Activated CD8-positive, alpha-beta memory T cell treated with anti-CD3 and anti-CD28 coated beads, Interleukin-2, amount 10 ng/mL, durations not matched to agents 7 days and 5 days (primary cell): ENCODE measurements around the gene ABITRAM. TPM values are rescaled to one million over a fixed set of nuclear protein-coding genes. Genes with fewer than 3 reads are reported as not detected.
"Not testable (repeated sequence)": the region's sequence is repeated elsewhere in the genome, so short reads cannot be mapped to it uniquely, and the experiment has no call there.

ENCODE experiments used
- ATAC-seq: fragments of 150-1000 bp; cut with Tn5 transposase; one replicate; pipeline ENCODE4 v1.10.0; 2021; ENCODE audit warnings: moderate library complexity
- CTCF ChIA-PET: fragments of 350-600 bp; sonication (Branson Sonifier 250); formaldehyde crosslinking; loops from one replicate; lab custom pipeline; 2021; ENCODE audit warnings: antibody characterized with exemption; lab: Charles Lee
- DNase-seq: peaks from one replicate; pipeline ENCODE4 v3.0.0-alpha.2; 2020
- H3K27ac Mint-ChIP-seq: one replicate; pipeline ENCODE4 v1.8.0; 2021; ENCODE audit warnings: mild to moderate bottlenecking, mixed read lengths
- H3K27me3 Mint-ChIP-seq: one replicate; pipeline ENCODE4 v1.8.0; 2021; ENCODE audit warnings: mixed read lengths
- H3K36me3 Mint-ChIP-seq: one replicate; pipeline ENCODE4 v1.8.0; 2021; ENCODE audit warnings: mild to moderate bottlenecking, mixed read lengths
- H3K4me1 Mint-ChIP-seq: one replicate; pipeline ENCODE4 v1.8.0; 2021; ENCODE audit warnings: mixed read lengths
- H3K4me3 Mint-ChIP-seq: one replicate; pipeline ENCODE4 v1.8.0; 2021; ENCODE audit warnings: mild to moderate bottlenecking, moderate library complexity, mixed read lengths
- H3K9me3 Mint-ChIP-seq: one replicate; pipeline ENCODE4 v1.8.0; 2022; ENCODE audit warnings: low read depth, mixed read lengths
- total RNA-seq, 2 experiments: library from RNA; stranded (reverse); gene quantifications; one replicate each; pipeline ENCODE4 v1.2.3, GENCODE V29; 2021

The ABITRAM gene
- 1 to 10 TPM; 6.9 to 8.1 TPM for total RNA-seq

- Mint-ChIP-seq H3K4me3 (peak within 1 kb of the TSS; percentile 94), H3K4me1 (peaks cover 28% of the 10 kb centered on the region), H3K36me3 (peaks cover 2% of the 10 kb centered on the region), H3K9me3 (no peaks in the 10 kb centered on the region), H3K27ac (peak within 1 kb of the TSS; percentile 94), H3K27me3 (no peaks in the 10 kb centered on the region)
- DNase-seq (peak; percentile 85), ATAC-seq (peak; percentile 84)
- CTCF ChIA-PET, result no interaction called here
Observed at GRCh38 chr9:108934323-108934893, at the start of gene ABITRAM. Gene ABITRAM, plus strand, starts transcription at chr9:108934400. Its CDS starts 87 bp downstream, at chr9:108934487.

GRCh38 chr9:108884701-108885100 lies 49.5 kb upstream of the ABITRAM start:
- no peak overlapping the region for H3K27ac Mint-ChIP-seq
- CTCF ChIA-PET, result no interaction called here
- peaks cover 25% of the 10 kb centered on the region for H3K36me3 Mint-ChIP-seq
- H3K27me3 Mint-ChIP-seq, result no peaks in the 10 kb centered on the region
- H3K4me3 Mint-ChIP-seq, result no peak overlapping the region
- peaks cover 10% of the 10 kb centered on the region for H3K4me1 Mint-ChIP-seq
- DNase-seq (no peak), ATAC-seq (no peak)
- H3K9me3 Mint-ChIP-seq, result no peaks in the 10 kb centered on the region

- Mint-ChIP-seq H3K27ac (peak overlapping the region; percentile 33), H3K9me3 (no peaks in the 10 kb centered on the region), H3K4me3 (no peak overlapping the region), H3K36me3 (peaks cover 25% of the 10 kb centered on the region), H3K4me1 (peaks cover 10% of the 10 kb centered on the region), H3K27me3 (no peaks in the 10 kb centered on the region)
- CTCF ChIA-PET, result interaction anchor here (1.0 kb wide), 1 partner anchor 157 kb away, joined by 3 read pairs; no protein-coding TSS in a partner anchor
- DNase-seq, result peak; percentile 47
- peak; percentile 81 for ATAC-seq
Observed at GRCh38 chr9:108885643-108886348, 48.4 kb upstream of the ABITRAM start.

GRCh38 chr9:108886594-108887271 lies 47.5 kb upstream of the ABITRAM start:
- DNase-seq, H3K4me1 Mint-ChIP-seq, H3K27ac Mint-ChIP-seq, H3K27me3 Mint-ChIP-seq, ATAC-seq, H3K9me3 Mint-ChIP-seq, CTCF ChIA-PET, H3K4me3 Mint-ChIP-seq: not testable (repeated sequence)
- peaks cover 25% of the 10 kb centered on the region for H3K36me3 Mint-ChIP-seq

GRCh38 chr9:108889649-108890067 lies 44.5 kb upstream of the ABITRAM start:
- no peak overlapping the region for H3K27ac Mint-ChIP-seq

GRCh38 chr9:108894225-108894997 lies 39.8 kb upstream of the ABITRAM start:
- H3K4me1 Mint-ChIP-seq, result no peaks in the 10 kb centered on the region
- no peak overlapping the region for H3K4me3 Mint-ChIP-seq
- no peak overlapping the region for H3K27ac Mint-ChIP-seq
- peaks cover 29% of the 10 kb centered on the region for H3K36me3 Mint-ChIP-seq
- H3K9me3 Mint-ChIP-seq, result no peaks in the 10 kb centered on the region
- H3K27me3 Mint-ChIP-seq, result no peaks in the 10 kb centered on the region
- DNase-seq (no peak), ATAC-seq (no peak)
- CTCF ChIA-PET, result no interaction called here

More at GRCh38 chr9:108889649-108890067, 44.5 kb upstream of the ABITRAM start:
- DNase-seq (no peak), ATAC-seq (no peak)
- peaks cover 20% of the 10 kb centered on the region for H3K36me3 Mint-ChIP-seq
- CTCF ChIA-PET, result interaction anchor here (0.8 to 1.1 kb wide), 3 partner anchors 11 to 428 kb away, joined by 3 to 4 read pairs (median 3); no protein-coding TSS in a partner anchor
- H3K27me3 Mint-ChIP-seq, result no peaks in the 10 kb centered on the region
- H3K4me3 Mint-ChIP-seq, result no peak overlapping the region
- no peaks in the 10 kb centered on the region for H3K9me3 Mint-ChIP-seq
- H3K4me1 Mint-ChIP-seq, result peaks cover 10% of the 10 kb centered on the region

GRCh38 chr9:108897324-108898096 lies 36.7 kb upstream of the ABITRAM start:
- Mint-ChIP-seq H3K4me1 (no peaks in the 10 kb centered on the region), H3K27ac (no peak overlapping the region), H3K36me3 (peaks cover 31% of the 10 kb centered on the region), H3K9me3 (no peaks in the 10 kb centered on the region), H3K27me3 (no peaks in the 10 kb centered on the region), H3K4me3 (no peak overlapping the region)
- DNase-seq, result no peak
- CTCF ChIA-PET, result interaction anchor here (0.5 kb wide), 1 partner anchor 24 kb away, joined by 3 read pairs; no protein-coding TSS in a partner anchor
- ATAC-seq, result no peak

- H3K36me3 Mint-ChIP-seq, result peaks cover 34% of the 10 kb centered on the region
- H3K4me3 Mint-ChIP-seq, H3K9me3 Mint-ChIP-seq, H3K27me3 Mint-ChIP-seq, CTCF ChIA-PET, H3K27ac Mint-ChIP-seq, DNase-seq, ATAC-seq, H3K4me1 Mint-ChIP-seq: not testable (repeated sequence)
Observed at GRCh38 chr9:108899023-108899695, 35.0 kb upstream of the ABITRAM start.

GRCh38 chr9:108900176-108900575 lies 34.0 kb upstream of the ABITRAM start:
- no peaks in the 10 kb centered on the region for H3K4me1 Mint-ChIP-seq
- CTCF ChIA-PET, result interaction anchor here (1.2 kb wide), 1 partner anchor 11 kb away, joined by 3 read pairs; no protein-coding TSS in a partner anchor
- no peaks in the 10 kb centered on the region for H3K9me3 Mint-ChIP-seq
- DNase-seq (no peak), ATAC-seq (no peak)
- H3K36me3 Mint-ChIP-seq, result peaks cover 34% of the 10 kb centered on the region
- H3K27ac Mint-ChIP-seq, result no peak overlapping the region
- H3K4me3 Mint-ChIP-seq, result no peak overlapping the region
- no peaks in the 10 kb centered on the region for H3K27me3 Mint-ChIP-seq

- H3K27ac Mint-ChIP-seq, result no peak overlapping the region
- ATAC-seq (no peak), DNase-seq (no peak)
- H3K27me3 Mint-ChIP-seq, result no peaks in the 10 kb centered on the region
- CTCF ChIA-PET, result interaction anchor here (0.6 kb wide), 1 partner anchor 610 kb away, joined by 3 read pairs; no protein-coding TSS in a partner anchor
- H3K4me3 Mint-ChIP-seq, result no peak overlapping the region
- peaks cover 25% of the 10 kb centered on the region for H3K36me3 Mint-ChIP-seq
- no peaks in the 10 kb centered on the region for H3K9me3 Mint-ChIP-seq
- no peaks in the 10 kb centered on the region for H3K4me1 Mint-ChIP-seq
Observed at GRCh38 chr9:108903420-108904103, 30.6 kb upstream of the ABITRAM start.

GRCh38 chr9:108904161-108904560 lies 30.0 kb upstream of the ABITRAM start:
- peaks cover 28% of the 10 kb centered on the region for H3K36me3 Mint-ChIP-seq
- H3K27ac Mint-ChIP-seq, result no peak overlapping the region
- DNase-seq (no peak), ATAC-seq (no peak)
- no peak overlapping the region for H3K4me3 Mint-ChIP-seq
- CTCF ChIA-PET, result interaction anchor here (0.6 kb wide), 1 partner anchor 610 kb away, joined by 3 read pairs; no protein-coding TSS in a partner anchor
- no peaks in the 10 kb centered on the region for H3K27me3 Mint-ChIP-seq
- H3K4me1 Mint-ChIP-seq, result no peaks in the 10 kb centered on the region
- no peaks in the 10 kb centered on the region for H3K9me3 Mint-ChIP-seq
